ENCODE results near the gene VPS13D. TPM values are rescaled to one million over a fixed set of nuclear protein-coding genes. Genes with fewer than 3 reads are reported as not detected.

The VPS13D gene
- polyA plus RNA-seq, 3 donors = 3.6 to 20.2 (median 5.1) TPM

DNA sequence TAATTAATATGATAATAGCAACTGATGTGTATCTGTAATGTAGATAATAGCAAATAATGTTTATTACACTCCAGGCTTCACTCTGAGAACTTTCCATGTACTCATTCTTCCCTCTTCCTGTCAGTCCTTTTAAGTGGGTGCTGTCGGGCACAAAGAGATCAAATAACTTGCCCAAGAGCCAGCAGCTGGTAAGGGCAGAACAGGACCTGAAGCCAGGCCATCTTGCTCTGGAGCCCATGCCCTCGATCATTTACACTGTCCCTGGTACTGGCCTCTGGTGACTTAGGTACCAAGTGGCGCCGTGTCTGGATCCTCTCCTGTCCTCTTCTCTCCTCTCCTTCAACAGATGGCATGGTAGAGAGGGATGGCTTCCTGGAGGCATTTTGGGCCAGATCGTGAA lies 97.2 kb downstream of the VPS13D start:
- H3K27ac ChIP-seq (ENCODE audit: low read depth in 1 of 2, low read length in 2 of 2) = no peak overlapping the region
- Mint-ChIP-seq H3K27ac (no peak overlapping the region), H3K4me1 (peaks cover 5% of the 10 kb centered on the region), H3K36me3 (peaks cover 60 to 87% of the 10 kb centered on the region in 2 donors), H3K4me3 (no peak overlapping the region), H3K27me3 (ENCODE audit: low read depth in 3 of 3) (no peaks in the 10 kb centered on the region), H3K9me3 (peaks cover 0 to 4% (median 2%) of the 10 kb centered on the region in 7 donors)
- no peaks in the 10 kb centered on the region for H4K20me1 ChIP-seq (ENCODE audit: insufficient read depth, low read length)
- no peaks in the 10 kb centered on the region for H3K4me1 ChIP-seq (ENCODE audit: control insufficient read depth in 1 of 2, insufficient read depth in 2 of 2, low read length in 2 of 2)
- 89% methylated on average over 1 of the region's 5 CpGs for whole genome bisulfite sequencing (ENCODE audit: insufficient coverage)
- no peak overlapping the region for H3K9ac ChIP-seq (ENCODE audit: insufficient read depth, low read length, poor library complexity, severe bottlenecking)
- no peaks in the 10 kb centered on the region for H3K9me3 ChIP-seq (replicated peaks in 1 of 2; ENCODE audit: control insufficient read depth in 1 of 2, insufficient read depth in 1 of 2, low read length in 2 of 2)
- no peak overlapping the region for H3K4me3 ChIP-seq (replicated peaks in 1 of 3; ENCODE audit: low read depth in 2 of 3, low read length in 3 of 3)
- no peaks in the 10 kb centered on the region for H3K27me3 ChIP-seq (ENCODE audit: control insufficient read depth in 2 of 2, insufficient read depth in 2 of 2, low read length in 2 of 2)
- TF ChIP-seq CTCF (IDR thresholded peaks at IDR 0.05) = no peak
- no peak overlapping the region for H3K4me2 ChIP-seq (replicated peaks; ENCODE audit: extremely low read depth, low read length, poor library complexity, severe bottlenecking)
- no peak for DNase-seq
- H3K36me3 ChIP-seq (replicated peaks in 1 of 2; ENCODE audit: control insufficient read depth in 1 of 2, insufficient read depth in 2 of 2, low read length in 2 of 2) = peaks cover 63 to 87% of the 10 kb centered on the region in 2 donors
- no peaks in the 10 kb centered on the region for H3K79me2 ChIP-seq (ENCODE audit: insufficient read depth, low read length)
- H2AFZ ChIP-seq (ENCODE audit: insufficient read depth, low read depth, low read length, poor library complexity, severe bottlenecking) = no peak overlapping the region
- intact Hi-C loops (cut with micrococcal nuclease) = no loop called here

- Mint-ChIP-seq H3K4me3 (no peak overlapping the region), H3K36me3 (peaks cover 59 to 85% of the 10 kb centered on the region in 2 donors), H3K27me3 (ENCODE audit: low read depth in 3 of 3) (no peaks in the 10 kb centered on the region), H3K27ac (no peak overlapping the region), H3K4me1 (peaks cover 5% of the 10 kb centered on the region), H3K9me3 (peaks cover 0 to 4% (median 2%) of the 10 kb centered on the region in 7 donors)
- H2AFZ ChIP-seq (ENCODE audit: insufficient read depth, low read depth, low read length, poor library complexity, severe bottlenecking) = no peak overlapping the region
- H3K27me3 ChIP-seq (ENCODE audit: control insufficient read depth in 2 of 2, insufficient read depth in 2 of 2, low read length in 2 of 2) = no peaks in the 10 kb centered on the region
- H3K9me3 ChIP-seq (replicated peaks in 1 of 2; ENCODE audit: control insufficient read depth in 1 of 2, insufficient read depth in 1 of 2, low read length in 2 of 2) = no peaks in the 10 kb centered on the region
- TF ChIP-seq CTCF (IDR thresholded peaks at IDR 0.05) = no peak
- H3K36me3 ChIP-seq (replicated peaks in 1 of 2; ENCODE audit: control insufficient read depth in 1 of 2, insufficient read depth in 2 of 2, low read length in 2 of 2) = peaks cover 66 to 87% of the 10 kb centered on the region in 2 donors
- no peaks in the 10 kb centered on the region for H3K4me1 ChIP-seq (ENCODE audit: control insufficient read depth in 1 of 2, insufficient read depth in 2 of 2, low read length in 2 of 2)
- no peak overlapping the region for H3K9ac ChIP-seq (ENCODE audit: insufficient read depth, low read length, poor library complexity, severe bottlenecking)
- H3K4me2 ChIP-seq (replicated peaks; ENCODE audit: extremely low read depth, low read length, poor library complexity, severe bottlenecking) = no peak overlapping the region
- H3K79me2 ChIP-seq (ENCODE audit: insufficient read depth, low read length) = no peaks in the 10 kb centered on the region
- DNase-seq = no peak
- 97% methylated on average over 6 of the region's 7 CpGs for WGBS (ENCODE audit: insufficient coverage)
- no peaks in the 10 kb centered on the region for H4K20me1 ChIP-seq (ENCODE audit: insufficient read depth, low read length)
- no peak overlapping the region for H3K27ac ChIP-seq (ENCODE audit: low read depth in 1 of 2, low read length in 2 of 2)
- intact Hi-C loops (cut with micrococcal nuclease) = no loop called here
- no peak overlapping the region for H3K4me3 ChIP-seq (replicated peaks in 1 of 3; ENCODE audit: low read depth in 2 of 3, low read length in 3 of 3)
Measured at GRCh38 chr1:12327566-12327965, 97.7 kb downstream of the VPS13D start.

Data from CD14-positive monocyte (primary cell).